22Rv1 (cell line): ENCODE results near the gene SIGLEC14.

Experiments
- ZFX ChIP-seq: fragments of 450-650 bp; IDR thresholded peaks from 2 replicates; pipeline ENCODE4 v1.6.1; 2017; ENCODE audit warnings: antibody characterized with exemption, borderline replicate concordance
- TF ChIP-seq, protein P1 (sequence below): fragments of 450-650 bp; IDR thresholded peaks from 2 replicates; pipeline ENCODE4 v1.5.1; 2017; ENCODE audit warnings: mild to moderate bottlenecking

DNA sequence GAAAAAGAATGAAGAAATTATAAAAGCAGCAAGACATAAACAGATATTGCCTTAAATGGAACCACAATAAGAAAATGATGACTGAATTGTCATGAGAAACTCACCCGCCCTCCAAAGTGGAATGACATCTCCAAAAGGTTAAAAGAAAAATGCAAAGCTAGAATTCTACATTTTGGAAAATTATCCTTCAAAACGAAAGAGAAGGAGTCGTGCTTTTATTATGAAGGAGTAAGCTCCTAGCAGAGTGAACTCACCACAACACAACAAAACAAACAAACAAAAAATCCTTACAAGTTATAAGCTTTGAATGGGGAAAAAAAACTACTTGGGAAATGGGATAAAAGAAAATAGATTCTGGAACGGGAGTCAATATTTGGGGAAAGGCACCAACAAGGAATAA lies 6.7 kb downstream of the SIGLEC14 start:
- TF ChIP-seq, protein P1, sequence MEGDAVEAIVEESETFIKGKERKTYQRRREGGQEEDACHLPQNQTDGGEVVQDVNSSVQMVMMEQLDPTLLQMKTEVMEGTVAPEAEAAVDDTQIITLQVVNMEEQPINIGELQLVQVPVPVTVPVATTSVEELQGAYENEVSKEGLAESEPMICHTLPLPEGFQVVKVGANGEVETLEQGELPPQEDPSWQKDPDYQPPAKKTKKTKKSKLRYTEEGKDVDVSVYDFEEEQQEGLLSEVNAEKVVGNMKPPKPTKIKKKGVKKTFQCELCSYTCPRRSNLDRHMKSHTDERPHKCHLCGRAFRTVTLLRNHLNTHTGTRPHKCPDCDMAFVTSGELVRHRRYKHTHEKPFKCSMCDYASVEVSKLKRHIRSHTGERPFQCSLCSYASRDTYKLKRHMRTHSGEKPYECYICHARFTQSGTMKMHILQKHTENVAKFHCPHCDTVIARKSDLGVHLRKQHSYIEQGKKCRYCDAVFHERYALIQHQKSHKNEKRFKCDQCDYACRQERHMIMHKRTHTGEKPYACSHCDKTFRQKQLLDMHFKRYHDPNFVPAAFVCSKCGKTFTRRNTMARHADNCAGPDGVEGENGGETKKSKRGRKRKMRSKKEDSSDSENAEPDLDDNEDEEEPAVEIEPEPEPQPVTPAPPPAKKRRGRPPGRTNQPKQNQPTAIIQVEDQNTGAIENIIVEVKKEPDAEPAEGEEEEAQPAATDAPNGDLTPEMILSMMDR, result no peak
- no peak for TF ChIP-seq ZFX
